Stimulated activated CD4-positive, alpha-beta T cell treated with anti-CD3 and anti-CD28 coated beads, Interleukin-1b, Interleukin-23, amount 100 ng/mL, for 24 hours (primary cell): ENCODE data around the gene SPECC1.
"Not testable (repeated sequence)": the region's sequence is repeated elsewhere in the genome, so short reads cannot be mapped to it uniquely, and the experiment has no call there.

ENCODE experiments used
- DNase-seq, 4 experiments: peaks; one replicate each; pipeline ENCODE4 v3.0.0-alpha.2; 2020; ENCODE audit warnings: low read depth in 4 of 4, low spot score in 1 of 4

SPECC1 gene

DNA sequence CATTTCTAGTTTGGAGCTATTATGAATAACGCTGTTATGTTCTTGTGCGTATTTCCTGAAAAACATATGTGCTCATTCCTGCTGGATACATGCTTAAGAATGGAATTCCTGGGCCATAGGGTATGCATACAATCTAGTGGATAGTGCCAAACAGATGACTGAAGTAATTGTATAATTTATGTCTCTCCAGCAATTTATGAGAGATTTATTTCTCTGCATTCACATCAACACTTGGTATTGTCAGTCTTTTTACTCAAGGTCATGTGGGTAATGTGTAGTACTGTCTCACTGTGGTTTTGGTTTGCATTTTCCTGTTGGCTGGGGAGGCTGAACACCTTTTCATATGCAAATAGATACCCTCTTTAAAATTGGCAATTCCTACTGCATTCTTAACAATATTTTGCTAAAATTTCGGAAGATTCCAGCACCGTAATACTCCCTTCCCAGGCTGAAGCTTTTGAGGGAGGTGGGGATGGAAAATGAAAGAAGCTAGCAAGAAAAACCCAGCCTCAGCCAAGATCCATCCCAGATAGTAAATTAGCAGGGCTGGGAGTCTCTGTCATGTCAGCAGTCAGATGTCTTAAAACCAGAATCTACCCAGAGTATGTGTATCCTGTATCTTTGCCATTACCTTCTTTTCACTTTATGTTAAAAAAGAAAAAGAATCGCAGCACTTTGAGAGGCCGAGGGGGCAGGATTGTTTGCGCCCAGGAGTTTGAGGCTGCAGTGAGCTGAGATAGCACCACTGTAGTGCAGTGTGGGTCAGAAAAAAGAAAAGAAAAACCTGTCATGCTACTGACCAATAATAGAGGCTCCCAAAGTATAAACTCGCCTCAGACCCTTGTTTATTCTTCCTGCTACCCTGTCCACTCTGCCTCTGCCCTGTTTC, 253.3 kb downstream of the SPECC1 start:
- DNase-seq: no peak

DNA sequence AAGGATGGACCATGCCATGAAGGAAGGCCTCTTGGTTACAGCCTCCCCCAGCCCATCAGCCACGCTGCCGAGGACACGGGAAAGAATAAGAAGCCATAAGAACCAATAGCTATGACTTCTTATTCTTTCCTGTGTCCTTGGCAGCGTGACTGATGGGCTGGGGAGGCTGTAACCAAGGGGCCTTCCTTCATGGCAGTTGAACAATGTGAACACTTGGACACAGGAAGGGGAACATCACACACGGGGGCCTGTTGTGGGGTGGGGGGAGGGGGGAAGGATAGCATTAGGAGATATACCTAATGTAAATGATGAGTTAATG, 253.9 kb downstream of the SPECC1 start:
- not testable (repeated sequence) for DNase-seq

DNA sequence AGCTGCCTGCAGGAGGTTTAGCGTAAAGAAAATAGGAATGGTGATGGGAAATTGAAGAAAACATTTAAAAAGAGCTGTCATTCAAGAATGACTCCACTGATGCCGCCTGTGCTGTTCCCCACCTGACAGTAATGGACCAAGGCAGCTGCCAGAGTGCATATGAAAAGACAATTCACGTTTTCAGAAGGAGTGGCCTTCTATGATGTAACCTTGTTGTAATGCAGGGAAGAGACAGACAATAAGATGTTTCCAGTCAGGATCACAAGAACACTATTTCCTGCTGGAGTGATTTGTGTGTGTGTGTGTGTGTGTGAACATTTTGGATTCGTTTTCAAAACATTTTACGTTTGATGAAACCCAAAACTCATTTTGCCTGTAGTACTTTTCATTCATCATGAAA, 254.4 kb downstream of the SPECC1 start:
- DNase-seq: no peak

DNA sequence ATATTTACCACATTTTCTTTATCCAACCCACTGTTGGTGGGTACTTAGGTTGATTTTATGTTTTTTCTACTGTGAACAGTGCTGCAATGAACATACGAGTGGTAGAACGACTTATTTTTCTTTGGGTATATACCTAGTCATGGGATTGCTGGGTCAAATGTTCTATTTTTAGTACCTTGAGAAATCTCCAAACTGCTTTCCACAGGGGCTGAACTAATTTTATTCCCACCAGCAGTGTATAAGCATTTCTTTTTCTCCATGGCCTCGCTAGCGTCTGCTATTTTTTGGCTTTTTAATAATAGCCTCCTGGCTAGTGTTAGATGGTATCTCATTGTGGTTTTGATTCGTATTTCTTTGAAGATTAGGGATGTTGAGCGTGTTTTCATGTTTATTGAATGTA, 255.8 kb downstream of the SPECC1 start:
- DNase-seq: no peak

DNA sequence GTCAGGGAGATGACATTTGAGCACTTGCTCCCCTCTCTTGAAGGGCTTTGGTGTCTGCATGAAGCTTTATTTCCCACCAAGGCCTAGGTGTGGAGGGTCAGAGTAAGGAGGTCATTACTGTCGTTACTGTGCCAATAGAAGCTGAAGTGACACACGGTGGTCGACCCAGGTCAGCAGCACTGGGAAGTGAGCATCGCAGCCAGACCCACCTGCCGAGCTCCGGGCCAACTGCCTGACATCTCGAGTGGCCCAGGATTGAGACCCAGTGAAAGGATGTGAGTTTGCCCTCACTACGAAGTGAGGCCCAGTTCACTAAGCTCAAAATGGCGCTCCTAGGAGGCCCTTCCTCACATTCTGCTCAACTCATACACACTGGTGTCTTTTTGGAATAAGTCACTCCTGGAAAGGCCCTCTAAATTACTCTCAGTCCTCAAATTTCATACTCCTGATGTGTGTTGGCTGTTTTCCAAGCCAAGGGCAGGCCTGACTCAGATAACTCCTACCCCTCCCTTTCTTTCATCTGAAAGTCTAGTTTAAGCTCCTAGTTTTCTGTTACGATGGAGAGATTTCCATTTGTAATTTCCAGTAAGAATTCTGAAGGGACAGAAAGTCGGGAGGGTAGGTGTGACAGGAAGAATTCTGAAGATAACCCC, 257.8 kb downstream of the SPECC1 start:
- DNase-seq: no peak

DNA sequence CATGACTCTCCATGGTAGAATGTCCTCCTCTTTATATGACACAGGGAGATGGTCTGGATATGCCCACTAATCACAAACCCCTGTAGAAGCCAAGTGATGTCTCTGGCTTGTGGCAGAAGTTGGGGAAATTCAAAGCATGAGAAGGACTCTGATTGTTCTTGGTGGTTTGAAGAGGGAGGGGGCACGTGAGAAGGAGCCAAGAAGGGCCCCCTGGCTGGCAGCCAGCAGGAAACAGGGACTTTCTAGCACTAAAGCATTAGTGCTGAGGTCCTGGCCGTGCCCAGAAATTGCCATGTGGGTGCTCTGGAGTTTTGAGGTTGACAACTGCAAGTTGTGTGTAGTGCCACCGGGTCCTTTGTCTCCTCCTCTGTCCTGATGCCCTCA, 258.3 kb downstream of the SPECC1 start:
- DNase-seq: no peak

DNA sequence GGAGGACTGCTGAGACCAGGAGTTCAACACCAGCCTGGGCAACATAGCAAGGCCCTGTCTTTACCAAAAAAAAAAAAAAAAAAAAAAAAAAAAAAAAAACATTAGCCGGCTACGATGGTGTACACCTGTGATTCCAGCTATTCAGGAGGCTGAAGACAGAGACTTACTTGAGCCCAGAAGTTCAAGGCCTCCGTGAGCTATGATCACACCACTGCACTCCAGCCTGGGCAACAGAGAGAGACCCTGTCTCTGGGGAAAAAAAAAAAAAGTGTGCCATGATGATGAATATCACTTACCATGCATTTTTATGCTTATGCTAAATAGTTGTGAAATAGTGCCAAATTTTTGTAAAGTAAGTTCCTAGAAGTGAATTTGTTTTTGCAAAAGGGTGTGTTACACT, 261.2 kb downstream of the SPECC1 start:
- no peak for DNase-seq

DNA sequence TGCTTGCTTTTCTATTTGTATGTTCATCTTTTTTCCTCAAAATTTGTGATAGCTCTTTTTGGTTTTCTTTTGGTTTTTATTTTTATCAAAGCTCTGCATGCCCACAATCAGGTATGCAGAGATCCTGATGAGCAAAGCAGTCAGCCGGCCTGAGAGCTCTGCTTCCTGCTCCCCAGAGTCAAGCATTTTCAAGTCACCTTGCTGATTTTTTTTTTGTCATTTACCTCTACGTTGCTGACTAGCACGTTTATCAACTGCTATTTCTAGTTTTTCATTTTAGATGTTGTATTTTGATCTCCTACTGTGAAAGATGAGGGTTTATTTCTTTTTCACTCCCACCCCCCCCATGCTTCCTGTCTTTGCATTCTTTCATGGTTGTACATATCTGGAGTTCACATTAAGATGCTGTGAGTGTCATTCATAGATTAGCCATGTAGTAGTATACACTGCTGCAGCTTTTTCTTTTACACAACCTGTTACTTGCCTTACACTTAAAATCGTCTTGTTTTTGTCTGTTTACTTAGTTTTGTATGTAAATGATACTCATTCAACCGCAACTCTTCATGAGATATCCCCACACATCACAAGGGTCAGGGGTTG, 262.0 kb downstream of the SPECC1 start:
- DNase-seq: no peak

DNA sequence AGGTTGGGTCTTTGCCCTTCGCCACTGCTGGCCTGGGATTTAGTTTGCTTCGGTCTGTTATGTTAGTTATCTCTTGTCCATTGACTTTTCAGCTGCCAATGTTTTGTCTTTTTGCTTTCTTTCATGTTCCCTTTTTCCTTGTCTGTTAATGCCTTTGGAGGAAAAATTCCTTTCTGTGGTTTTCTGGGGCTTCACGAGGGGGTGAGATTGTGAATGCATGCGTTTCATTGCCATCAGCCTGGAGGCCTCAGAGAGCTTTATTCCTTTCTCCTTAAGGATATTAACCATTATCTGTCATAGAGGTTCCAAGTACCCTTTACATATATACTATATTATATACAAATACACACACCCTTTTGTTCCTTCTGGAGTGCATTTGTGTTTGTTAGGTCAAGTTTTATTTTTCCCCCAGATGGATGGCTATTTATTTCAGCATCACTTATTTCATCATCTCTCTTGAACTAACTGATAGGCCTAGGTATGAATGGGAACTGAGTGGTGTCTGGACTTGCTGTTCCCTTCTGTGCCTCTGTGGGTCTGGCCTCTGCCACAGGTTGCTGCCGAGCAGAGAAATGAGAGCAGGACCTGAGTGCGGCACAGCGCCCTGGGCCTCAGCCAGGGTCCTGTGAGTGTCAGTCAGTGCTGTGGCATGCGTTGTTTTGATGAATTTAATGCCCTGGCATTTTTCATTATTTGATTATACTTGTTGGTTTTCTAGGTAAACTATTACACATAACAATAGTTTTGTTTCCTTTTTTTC, 264.8 kb downstream of the SPECC1 start:
- no peak for DNase-seq

DNA sequence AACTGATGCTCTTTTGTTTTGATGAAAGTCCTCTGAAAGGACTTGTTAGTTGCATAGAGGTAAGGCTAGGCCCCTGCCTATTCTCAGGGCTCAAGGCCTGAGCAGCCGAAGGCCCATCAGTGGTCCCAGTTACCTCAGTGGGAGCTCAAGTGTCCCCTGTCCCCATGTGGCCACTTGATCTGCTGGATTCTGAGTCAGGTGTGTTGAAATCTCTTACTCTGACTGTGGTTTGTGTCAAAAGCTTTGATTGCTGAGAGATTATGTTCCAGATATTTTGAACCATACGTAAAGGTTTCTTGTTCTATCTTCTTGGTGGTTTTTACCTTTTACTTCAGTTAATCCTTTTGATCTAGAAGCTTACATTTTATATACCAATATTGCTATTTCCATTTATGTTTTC, 266.5 kb downstream of the SPECC1 start:
- DNase-seq: no peak

DNA sequence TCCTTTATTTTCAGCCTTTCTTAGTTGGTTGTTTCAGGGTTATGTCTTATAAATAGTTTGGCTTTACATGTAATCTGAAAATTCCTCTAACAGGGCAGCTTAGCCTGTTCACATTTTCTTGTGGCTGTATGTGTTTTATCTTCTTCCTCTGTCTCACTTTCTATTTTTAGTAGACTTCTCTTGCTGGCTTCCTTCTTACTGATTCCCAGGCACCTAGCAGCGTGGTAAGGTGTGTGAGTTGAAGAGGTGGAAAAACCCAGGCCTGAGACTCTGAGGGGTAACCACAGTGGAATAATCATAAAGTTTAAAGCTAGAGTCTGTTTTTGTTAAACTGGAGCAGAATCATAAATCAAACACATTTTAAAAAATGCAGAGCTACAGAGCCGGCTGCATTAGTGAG, 267.3 kb downstream of the SPECC1 start:
- DNase-seq: no peak

DNA sequence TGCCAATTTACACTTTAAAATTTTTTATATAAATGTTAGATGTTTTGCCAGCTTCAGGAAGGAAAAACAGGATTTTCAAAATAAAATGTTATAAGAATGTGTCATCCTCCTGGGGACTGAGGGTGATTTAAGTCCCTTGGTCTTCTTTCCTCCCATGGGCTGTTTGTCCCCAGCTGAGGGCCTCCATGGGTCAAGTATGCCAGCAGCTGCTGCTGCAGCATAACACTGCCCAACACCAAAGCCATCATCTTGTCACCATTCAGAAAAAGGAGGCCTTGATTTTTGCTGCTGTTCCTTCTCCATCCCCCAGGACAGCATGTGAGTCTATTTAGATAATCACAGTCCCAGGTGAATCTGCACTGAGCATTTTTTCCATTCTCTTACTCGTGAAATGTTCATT, 269.6 kb downstream of the SPECC1 start:
- no peak for DNase-seq

DNA sequence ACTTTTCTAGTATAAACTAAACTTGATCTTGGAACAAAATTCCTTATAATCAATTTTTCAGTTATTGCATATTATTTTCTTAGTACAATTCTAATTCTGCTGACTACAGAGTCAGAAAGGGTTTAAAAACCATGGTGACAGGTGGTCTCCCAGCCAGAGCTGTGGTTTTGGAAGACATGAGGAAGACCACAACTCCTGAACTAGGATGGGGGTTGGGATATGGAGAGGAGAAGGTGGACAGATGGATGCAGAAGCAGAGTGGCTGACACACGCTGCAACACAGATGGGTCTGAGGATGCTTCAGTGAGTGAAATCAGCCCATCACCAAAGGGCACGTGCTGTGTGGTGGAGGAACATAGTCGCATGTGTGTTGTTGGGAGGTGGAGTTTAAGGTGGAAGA, 270.5 kb downstream of the SPECC1 start:
- no peak for DNase-seq

DNA sequence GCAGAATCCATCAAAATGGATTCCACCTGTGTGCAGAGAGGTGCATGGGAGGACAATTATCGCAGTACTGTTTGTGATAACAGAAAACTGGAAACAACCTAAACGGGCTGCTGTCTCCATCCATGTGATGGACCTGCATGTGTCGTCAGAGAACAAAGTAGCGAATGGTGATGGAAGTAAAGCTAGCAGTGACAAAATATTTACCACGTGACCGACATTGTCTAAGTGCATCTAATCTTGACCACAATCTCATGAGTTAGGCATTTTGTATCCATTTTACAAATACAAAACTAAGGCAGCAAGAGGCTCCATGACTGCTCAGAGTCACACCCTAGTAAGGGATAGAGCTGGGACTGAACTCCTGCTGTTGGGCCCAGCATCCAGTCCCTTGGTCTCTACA, 270.9 kb downstream of the SPECC1 start:
- no peak for DNase-seq

DNA sequence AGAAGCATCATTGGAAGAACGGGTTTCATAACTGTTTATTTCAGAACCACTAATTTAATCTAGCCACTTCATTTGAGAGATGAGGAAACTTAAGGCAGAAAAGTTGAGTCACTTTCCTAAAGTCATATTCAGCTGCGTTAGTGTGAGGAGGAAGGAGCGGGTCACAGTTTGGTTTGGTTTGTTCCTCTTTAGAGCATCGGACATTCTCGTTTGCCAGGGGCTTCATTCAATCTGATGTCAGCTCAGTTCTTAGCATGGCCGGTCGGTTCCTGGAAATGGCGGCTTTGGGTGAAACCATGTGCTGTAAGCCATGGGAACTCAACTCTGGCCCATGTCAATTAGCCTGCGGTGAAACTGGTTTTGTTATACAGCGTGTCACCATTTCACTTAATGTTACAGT, 271.7 kb downstream of the SPECC1 start:
- DNase-seq: no peak

DNA sequence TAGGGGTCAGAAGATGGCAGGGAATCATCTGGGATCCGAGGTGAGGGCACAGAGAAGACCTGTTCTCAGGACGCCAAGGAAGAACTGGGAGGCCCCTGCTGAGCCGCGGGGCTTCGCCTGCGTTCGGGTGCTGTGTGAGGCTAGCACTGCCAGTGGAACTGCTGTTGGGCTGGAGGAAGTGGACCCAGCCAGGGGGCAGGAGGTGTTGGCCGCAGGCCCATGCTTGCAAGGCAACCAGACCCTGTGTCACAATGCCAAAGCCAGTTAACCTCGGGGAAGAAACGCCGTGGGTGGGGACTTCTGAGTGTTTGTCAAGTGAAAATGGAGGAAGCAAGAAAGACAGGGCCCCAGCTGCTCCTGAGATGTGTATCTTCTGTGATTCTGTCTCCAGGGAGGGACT, 272.7 kb downstream of the SPECC1 start:
- DNase-seq: no peak

DNA sequence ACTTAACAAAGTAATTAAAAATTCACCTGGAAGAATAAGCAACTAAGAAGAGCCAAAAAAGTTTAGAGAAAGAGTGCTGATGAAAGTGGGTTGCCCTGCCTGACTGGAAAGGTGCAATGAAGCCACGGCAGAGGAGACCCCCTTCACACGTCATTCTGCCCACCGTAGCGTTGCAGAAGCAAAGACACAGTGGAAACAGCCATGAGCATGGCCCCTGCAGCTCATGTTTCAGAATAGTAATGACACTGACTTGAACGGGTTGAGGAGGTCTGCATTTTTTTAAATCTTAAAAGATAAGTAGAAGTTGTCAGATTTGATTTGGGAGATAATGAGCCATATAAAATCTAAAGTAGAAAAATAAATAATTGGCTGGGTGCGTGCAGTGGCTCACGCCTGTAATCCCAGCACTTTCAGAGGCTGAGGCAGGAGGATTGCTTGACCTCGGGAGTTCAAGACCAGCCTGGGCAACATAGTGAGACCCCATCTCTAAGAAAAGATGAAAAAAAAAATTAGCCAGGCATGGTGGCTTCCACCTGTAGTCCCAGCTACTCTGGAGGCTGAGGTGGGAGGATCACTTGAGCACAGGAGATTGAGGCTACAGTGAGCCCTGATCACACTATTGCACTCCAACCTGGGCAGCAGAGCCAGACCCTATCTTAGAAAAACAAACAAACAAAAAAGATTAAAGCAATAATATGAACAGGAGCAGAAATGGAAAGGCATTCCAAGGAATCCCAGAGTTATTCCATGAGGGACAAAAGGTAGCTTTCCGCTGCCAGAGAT, 273.6 kb downstream of the SPECC1 start:
- no peak for DNase-seq

DNA sequence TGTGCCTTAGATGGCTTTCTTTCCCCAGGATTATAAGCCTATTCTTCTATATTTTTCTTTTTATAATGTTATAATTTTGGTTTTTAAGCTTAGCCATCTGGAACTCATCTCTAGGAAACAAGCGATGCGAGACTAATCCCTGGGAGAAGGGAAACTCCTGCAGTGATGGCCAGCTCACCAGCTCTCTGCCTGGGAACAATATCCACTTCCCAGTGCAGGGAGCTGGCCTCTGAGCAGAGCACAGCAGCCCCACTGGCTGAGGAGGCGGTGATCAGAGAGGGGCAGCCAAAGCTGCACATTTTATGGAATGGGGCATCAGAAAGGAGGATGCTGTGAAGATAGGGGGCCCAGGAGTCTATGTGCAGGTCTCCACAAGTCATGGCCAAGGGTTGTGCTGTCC, 274.9 kb downstream of the SPECC1 start:
- no peak for DNase-seq

DNA sequence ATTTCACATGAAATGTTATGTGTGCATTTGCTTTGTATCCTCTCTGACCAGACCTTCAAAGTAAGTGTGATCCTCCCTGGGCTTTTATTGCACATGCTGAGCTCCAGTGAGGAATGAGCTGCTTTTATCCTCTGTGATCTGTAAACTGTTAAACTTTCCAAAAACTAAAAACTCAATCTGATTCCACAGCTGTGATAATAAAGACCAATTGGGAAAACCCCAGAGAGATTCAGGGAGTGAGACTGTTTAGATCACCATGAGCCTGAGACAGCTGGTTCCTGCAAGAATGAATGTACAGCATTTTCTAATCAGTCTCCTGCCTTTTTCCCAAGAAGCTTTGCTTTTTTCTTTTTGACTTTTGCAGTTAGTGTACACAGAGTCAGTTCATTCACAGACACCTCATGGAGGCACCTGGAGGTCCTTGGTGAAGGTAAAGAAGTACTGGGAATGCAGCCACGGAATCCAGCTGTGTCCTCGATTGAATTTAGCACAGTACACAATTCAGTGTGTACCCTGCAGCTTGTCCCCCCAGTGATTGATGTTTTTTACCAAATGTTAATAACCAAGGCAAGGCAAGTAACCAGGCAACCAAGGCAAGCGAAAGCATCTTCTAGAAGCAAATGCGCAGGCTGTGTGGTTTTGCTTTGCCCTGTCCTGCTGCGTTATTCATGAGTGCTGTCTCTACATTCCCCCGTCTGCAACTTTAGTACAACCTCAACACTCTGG, 275.6 kb downstream of the SPECC1 start:
- DNase-seq: no peak

DNA sequence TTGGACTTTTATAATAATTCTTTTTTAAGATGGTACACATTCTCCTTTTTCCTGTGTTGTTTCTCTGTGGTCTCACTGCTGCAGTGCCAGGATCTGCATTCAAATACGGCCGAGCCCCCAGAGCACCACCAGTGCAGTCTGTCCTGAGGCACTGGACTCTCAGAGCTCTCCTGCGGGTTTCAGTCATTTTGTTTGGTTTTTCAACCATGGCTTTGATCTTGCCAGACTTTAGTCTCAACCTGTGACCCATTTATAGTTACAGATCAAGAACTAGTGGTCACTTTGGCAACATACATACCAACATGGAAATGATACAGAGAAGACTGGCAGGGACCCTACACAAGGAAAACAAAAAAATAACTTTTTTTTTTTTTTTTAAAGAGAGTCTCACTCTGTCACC, 280.8 kb downstream of the SPECC1 start:
- DNase-seq: no peak
